ENCODE data around the gene IMP4.

DNA sequence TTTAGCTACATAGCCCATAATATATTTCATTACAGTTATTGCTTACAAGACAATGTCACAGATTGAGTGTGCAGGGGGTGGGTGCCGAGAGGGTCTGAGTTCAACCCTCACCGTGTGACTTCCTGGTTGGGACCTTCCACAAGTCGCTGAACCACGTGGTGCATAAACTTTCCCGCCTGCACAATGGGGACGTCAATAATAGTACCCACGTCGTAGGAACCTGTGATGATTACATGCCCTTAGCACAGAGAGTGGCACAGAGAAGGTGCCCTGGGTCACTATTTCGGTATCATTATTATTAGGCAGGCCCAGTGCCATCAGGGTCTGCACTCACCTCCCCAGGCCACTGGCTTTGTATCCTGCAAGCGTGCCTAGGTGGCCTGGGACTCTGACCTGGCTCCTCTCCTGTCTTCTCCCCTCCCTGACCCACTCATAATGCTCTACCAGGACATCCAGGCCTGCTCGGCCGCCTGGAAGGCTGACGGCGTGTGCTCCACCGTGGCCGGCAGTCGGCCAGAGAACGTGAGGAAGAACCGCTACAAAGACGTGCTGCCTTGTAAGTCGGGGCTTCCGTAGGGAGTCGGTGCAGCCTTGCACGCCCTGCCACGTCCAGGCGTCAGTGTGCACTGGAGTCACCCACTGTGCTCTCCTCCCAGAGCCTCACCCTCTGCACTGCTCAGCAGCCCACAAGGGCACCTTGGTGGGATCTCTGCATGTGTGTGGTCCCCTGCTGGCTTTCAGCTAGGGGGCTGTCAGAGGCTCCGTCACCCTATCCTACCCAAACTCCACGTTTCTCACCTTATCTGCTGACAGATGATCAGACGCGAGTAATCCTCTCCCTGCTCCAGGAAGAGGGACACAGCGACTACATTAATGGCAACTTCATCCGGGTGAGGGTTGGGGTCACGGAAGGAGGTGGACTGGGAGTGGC is 16.0 kb downstream of the IMP4 start:
- TF ChIP-seq EZH2phosphoT487 (IDR thresholded peaks at IDR 0.05; ENCODE audit: low read depth) = no peak
- TF ChIP-seq, protein P1, sequence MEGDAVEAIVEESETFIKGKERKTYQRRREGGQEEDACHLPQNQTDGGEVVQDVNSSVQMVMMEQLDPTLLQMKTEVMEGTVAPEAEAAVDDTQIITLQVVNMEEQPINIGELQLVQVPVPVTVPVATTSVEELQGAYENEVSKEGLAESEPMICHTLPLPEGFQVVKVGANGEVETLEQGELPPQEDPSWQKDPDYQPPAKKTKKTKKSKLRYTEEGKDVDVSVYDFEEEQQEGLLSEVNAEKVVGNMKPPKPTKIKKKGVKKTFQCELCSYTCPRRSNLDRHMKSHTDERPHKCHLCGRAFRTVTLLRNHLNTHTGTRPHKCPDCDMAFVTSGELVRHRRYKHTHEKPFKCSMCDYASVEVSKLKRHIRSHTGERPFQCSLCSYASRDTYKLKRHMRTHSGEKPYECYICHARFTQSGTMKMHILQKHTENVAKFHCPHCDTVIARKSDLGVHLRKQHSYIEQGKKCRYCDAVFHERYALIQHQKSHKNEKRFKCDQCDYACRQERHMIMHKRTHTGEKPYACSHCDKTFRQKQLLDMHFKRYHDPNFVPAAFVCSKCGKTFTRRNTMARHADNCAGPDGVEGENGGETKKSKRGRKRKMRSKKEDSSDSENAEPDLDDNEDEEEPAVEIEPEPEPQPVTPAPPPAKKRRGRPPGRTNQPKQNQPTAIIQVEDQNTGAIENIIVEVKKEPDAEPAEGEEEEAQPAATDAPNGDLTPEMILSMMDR (IDR thresholded peaks at IDR 0.05; ENCODE audit: low read depth, low read length) = no peak
